ENCODE results near the gene LRP1B. TPM values are rescaled to one million over a fixed set of nuclear protein-coding genes. Genes with fewer than 3 reads are reported as not detected.

The LRP1B gene
- total RNA-seq, 1 experiment from 2014 or later: 0.52 TPM

GRCh38 chr2:141029428-141030078, 1101.3 kb downstream of the LRP1B start:
- Mint-ChIP-seq H3K4me3 (no peak overlapping the region), H3K4me1 (peaks cover 18% of the 10 kb centered on the region), H3K27ac (0 out of 2 replicates have a peak overlapping the region, but pooled peaks have one; percentile 41), H3K36me3 (peaks cover 5% of the 10 kb centered on the region; the same call in 1 of the 2 replicates), H3K9me3 (peaks cover 6% of the 10 kb centered on the region), H3K27me3 (ENCODE audit: low read depth) (no peaks in the 10 kb centered on the region)
- ATAC-seq (peak; percentile 95), DNase-seq (ENCODE audit: low spot score) (peak; percentile 15)
- ChIA-PET CTCF (no interaction called here), POLR2A (no interaction called here)
- TF ChIP-seq ZMAT4 (CRISPR knock-in tag; IDR thresholded peaks at IDR 0.05) (no peak), FOXP1 (CRISPR knock-in tag; IDR thresholded peaks at IDR 0.05; ENCODE audit: borderline replicate concordance) (no peak), TP53 (CRISPR knock-in tag; IDR thresholded peaks at IDR 0.05) (no peak), ZNF121 (CRISPR knock-in tag; IDR thresholded peaks at IDR 0.05) (no peak), CREM (CRISPR knock-in tag; IDR thresholded peaks at IDR 0.05) (no peak), USF1 (CRISPR knock-in tag; IDR thresholded peaks at IDR 0.05) (no peak), GTF2I (CRISPR knock-in tag; conservative IDR thresholded peaks at IDR 0.05) (no peak), ZNF425 (CRISPR knock-in tag; conservative IDR thresholded peaks at IDR 0.05) (no peak), SOX15 (CRISPR knock-in tag; IDR thresholded peaks at IDR 0.05) (no peak), SMAD3 (CRISPR knock-in tag; IDR thresholded peaks at IDR 0.05; ENCODE audit: borderline replicate concordance) (no peak), PRRX2 (CRISPR knock-in tag; IDR thresholded peaks at IDR 0.05) (no peak), ATF6 (CRISPR knock-in tag; IDR thresholded peaks at IDR 0.05) (no peak), CDX4 (CRISPR knock-in tag; IDR thresholded peaks at IDR 0.05; ENCODE audit: borderline replicate concordance) (no peak), ATF3 (CRISPR knock-in tag; conservative IDR thresholded peaks at IDR 0.05) (no peak), ERG (CRISPR knock-in tag; IDR thresholded peaks at IDR 0.05) (no peak)
- TF ChIP-seq, protein P1, sequence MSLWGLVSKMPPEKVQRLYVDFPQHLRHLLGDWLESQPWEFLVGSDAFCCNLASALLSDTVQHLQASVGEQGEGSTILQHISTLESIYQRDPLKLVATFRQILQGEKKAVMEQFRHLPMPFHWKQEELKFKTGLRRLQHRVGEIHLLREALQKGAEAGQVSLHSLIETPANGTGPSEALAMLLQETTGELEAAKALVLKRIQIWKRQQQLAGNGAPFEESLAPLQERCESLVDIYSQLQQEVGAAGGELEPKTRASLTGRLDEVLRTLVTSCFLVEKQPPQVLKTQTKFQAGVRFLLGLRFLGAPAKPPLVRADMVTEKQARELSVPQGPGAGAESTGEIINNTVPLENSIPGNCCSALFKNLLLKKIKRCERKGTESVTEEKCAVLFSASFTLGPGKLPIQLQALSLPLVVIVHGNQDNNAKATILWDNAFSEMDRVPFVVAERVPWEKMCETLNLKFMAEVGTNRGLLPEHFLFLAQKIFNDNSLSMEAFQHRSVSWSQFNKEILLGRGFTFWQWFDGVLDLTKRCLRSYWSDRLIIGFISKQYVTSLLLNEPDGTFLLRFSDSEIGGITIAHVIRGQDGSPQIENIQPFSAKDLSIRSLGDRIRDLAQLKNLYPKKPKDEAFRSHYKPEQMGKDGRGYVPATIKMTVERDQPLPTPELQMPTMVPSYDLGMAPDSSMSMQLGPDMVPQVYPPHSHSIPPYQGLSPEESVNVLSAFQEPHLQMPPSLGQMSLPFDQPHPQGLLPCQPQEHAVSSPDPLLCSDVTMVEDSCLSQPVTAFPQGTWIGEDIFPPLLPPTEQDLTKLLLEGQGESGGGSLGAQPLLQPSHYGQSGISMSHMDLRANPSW (CRISPR knock-in tag; conservative IDR thresholded peaks at IDR 0.05; ENCODE audit: low read depth): no peak

Measured in WTC11 (cell line).